Measurements from ENCODE around the gene SSPN.

DNA sequence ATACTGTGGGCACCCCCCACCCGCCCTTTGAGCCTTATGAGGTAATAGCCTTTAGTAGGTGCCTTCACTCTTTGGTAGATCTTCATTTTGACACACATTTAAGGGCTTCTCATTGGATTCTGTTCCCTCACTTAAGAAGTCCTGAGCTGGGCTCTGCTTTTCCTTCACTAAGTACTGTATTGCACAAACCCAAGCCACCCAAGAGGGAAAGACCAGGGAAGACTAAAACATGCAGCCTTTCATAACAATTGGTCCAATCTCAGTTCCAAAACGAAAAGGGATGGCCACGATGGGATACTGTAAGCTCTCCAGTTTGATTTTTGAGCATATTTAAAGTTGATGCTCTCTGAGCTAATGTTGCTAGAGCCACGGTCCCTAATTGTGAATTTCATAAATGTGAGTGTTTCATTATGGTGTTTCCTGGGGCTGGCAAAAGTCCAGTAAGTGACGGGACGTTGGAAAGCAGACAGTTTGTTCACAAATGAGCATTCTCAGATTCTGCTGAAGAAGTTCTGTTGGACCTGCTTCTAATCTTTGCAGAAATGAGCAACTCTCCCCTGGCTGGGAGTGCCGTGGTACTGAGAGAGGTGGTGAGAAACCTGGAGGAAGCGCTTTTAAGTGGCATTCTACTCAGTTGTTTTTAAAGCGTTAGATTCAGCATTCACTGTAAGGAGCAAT, 9.4 kb downstream of the SSPN start:
- no peak for TF ChIP-seq SNRNP70 (optimal IDR thresholded peaks at IDR 0.05; ENCODE audit: low read depth, low read length)
- TF ChIP-seq, protein P1, sequence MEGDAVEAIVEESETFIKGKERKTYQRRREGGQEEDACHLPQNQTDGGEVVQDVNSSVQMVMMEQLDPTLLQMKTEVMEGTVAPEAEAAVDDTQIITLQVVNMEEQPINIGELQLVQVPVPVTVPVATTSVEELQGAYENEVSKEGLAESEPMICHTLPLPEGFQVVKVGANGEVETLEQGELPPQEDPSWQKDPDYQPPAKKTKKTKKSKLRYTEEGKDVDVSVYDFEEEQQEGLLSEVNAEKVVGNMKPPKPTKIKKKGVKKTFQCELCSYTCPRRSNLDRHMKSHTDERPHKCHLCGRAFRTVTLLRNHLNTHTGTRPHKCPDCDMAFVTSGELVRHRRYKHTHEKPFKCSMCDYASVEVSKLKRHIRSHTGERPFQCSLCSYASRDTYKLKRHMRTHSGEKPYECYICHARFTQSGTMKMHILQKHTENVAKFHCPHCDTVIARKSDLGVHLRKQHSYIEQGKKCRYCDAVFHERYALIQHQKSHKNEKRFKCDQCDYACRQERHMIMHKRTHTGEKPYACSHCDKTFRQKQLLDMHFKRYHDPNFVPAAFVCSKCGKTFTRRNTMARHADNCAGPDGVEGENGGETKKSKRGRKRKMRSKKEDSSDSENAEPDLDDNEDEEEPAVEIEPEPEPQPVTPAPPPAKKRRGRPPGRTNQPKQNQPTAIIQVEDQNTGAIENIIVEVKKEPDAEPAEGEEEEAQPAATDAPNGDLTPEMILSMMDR (IDR thresholded peaks at IDR 0.05 in 2 of 3, conservative IDR thresholded peaks at IDR 0.05 in 1 of 3; ENCODE audit: insufficient read depth in 2 of 3, low read depth in 1 of 3, low read length in 3 of 3), result no peak
- TF ChIP-seq RAD21 (CRISPR knock-in tag; conservative IDR thresholded peaks at IDR 0.05 in 1 of 2, IDR thresholded peaks at IDR 0.05 in 1 of 2), result no peak
- no peak for TF ChIP-seq MAZ (CRISPR knock-in tag; conservative IDR thresholded peaks at IDR 0.05 in 1 of 2, IDR thresholded peaks at IDR 0.05 in 1 of 2)
- TF ChIP-seq ZBTB7A (IDR thresholded peaks at IDR 0.05; ENCODE audit: borderline replicate concordance, control insufficient read depth, low read depth, low read length), result no peak
- no peak for TF ChIP-seq ILF3 (IDR thresholded peaks at IDR 0.05; ENCODE audit: borderline replicate concordance)
- TF ChIP-seq NR4A1 (CRISPR knock-in tag; IDR thresholded peaks at IDR 0.05), result no peak
- no peak for TF ChIP-seq NR4A1 (tag; IDR thresholded peaks at IDR 0.05)
- no peak for TF ChIP-seq EZH2 (IDR thresholded peaks at IDR 0.05; ENCODE audit: borderline replicate concordance, low read depth, low read length)
- no peak for TF ChIP-seq RUNX1 (IDR thresholded peaks at IDR 0.05; ENCODE audit: low read depth)
- TF ChIP-seq, protein P2, sequence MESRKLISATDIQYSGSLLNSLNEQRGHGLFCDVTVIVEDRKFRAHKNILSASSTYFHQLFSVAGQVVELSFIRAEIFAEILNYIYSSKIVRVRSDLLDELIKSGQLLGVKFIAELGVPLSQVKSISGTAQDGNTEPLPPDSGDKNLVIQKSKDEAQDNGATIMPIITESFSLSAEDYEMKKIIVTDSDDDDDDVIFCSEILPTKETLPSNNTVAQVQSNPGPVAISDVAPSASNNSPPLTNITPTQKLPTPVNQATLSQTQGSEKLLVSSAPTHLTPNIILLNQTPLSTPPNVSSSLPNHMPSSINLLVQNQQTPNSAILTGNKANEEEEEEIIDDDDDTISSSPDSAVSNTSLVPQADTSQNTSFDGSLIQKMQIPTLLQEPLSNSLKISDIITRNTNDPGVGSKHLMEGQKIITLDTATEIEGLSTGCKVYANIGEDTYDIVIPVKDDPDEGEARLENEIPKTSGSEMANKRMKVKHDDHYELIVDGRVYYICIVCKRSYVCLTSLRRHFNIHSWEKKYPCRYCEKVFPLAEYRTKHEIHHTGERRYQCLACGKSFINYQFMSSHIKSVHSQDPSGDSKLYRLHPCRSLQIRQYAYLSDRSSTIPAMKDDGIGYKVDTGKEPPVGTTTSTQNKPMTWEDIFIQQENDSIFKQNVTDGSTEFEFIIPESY (CRISPR knock-in tag; IDR thresholded peaks at IDR 0.05), result no peak

All from K562 (cell line).